HEK293T (cell line): ENCODE data around the gene ELOA.

Experiments
- CTCF ChIA-PET: fragments of 350-600 bp; formaldehyde crosslinking; extraction: SDS; loops from one replicate; lab custom pipeline; 2021; ENCODE audit warnings: antibody characterized with exemption, inconsistent platforms; lab: Yijun Ruan, JAX
- POLR2A ChIA-PET: fragments of 350-600 bp; formaldehyde crosslinking; extraction: SDS; loops from one replicate; lab custom pipeline; 2020; ENCODE audit warnings: antibody characterized with exemption, inconsistent platforms; lab: Yijun Ruan, JAX
- DNase-seq: peaks from one replicate; pipeline ENCODE4 v3.0.0; 2012; ENCODE audit warnings: mixed read lengths; ENCODE audit errors: extremely low spot score
- ARNT ChIP-seq: fragments of 450-650 bp; IDR thresholded peaks from 2 replicates; pipeline ENCODE4 v1.6.1; 2017; ENCODE audit warnings: mild to moderate bottlenecking
- BHLHE40 ChIP-seq: fragments of 450-650 bp; IDR thresholded peaks from 2 replicates; pipeline ENCODE4 v1.6.1; 2016; ENCODE audit warnings: mild to moderate bottlenecking, moderate library complexity, borderline replicate concordance
- CTBP1 ChIP-seq: fragments of 450-650 bp; IDR thresholded peaks from 2 replicates; pipeline ENCODE4 v1.6.1; 2016; ENCODE audit warnings: borderline replicate concordance
- ELF4 ChIP-seq: fragments of 450-650 bp; IDR thresholded peaks from 2 replicates; pipeline ENCODE4 v1.6.1; 2017; ENCODE audit warnings: antibody characterized with exemption
- FOXA1 ChIP-seq: fragments of 450-650 bp; IDR thresholded peaks from 2 replicates; pipeline ENCODE4 v1.6.1; 2016; ENCODE audit warnings: mild to moderate bottlenecking
- FOXK2 ChIP-seq: fragments of 450-650 bp; IDR thresholded peaks from 2 replicates; pipeline ENCODE4 v1.6.1; 2016; ENCODE audit warnings: mild to moderate bottlenecking
- FOXM1 ChIP-seq: fragments of 450-650 bp; IDR thresholded peaks from 2 replicates; pipeline ENCODE4 v1.6.1; 2017; ENCODE audit warnings: mild to moderate bottlenecking, borderline replicate concordance
- HDGF ChIP-seq: fragments of 450-650 bp; IDR thresholded peaks from 2 replicates; pipeline ENCODE4 v1.6.1; 2017; ENCODE audit warnings: antibody characterized with exemption, borderline replicate concordance
- L3MBTL2 ChIP-seq: fragments of 450-650 bp; conservative IDR thresholded peaks from 2 replicates; pipeline ENCODE4 v1.6.1; 2016; ENCODE audit warnings: mild to moderate bottlenecking
- LEF1 ChIP-seq: fragments of 450-650 bp; IDR thresholded peaks from 2 replicates; pipeline ENCODE4 v1.6.1; 2017; ENCODE audit warnings: mild to moderate bottlenecking, borderline replicate concordance
- NFRKB ChIP-seq: fragments of 450-650 bp; IDR thresholded peaks from 2 replicates; pipeline ENCODE4 v1.6.1; 2016; ENCODE audit warnings: mild to moderate bottlenecking, moderate library complexity
- PKNOX1 ChIP-seq: fragments of 450-650 bp; IDR thresholded peaks from 2 replicates; pipeline ENCODE4 v1.6.1; 2016
- SP1 ChIP-seq: fragments of 450-650 bp; IDR thresholded peaks from 2 replicates; pipeline ENCODE4 v1.6.1; 2017
- SUZ12 ChIP-seq: fragments of 450-650 bp; IDR thresholded peaks from 2 replicates; pipeline ENCODE4 v1.6.1; 2016; ENCODE audit warnings: mild to moderate bottlenecking
- TARDBP ChIP-seq: fragments of 450-650 bp; IDR thresholded peaks from 2 replicates; pipeline ENCODE4 v1.6.1; 2016
- ZNF384 ChIP-seq: fragments of 450-650 bp; IDR thresholded peaks from 2 replicates; pipeline ENCODE4 v1.6.1; 2016

The ELOA gene

DNA sequence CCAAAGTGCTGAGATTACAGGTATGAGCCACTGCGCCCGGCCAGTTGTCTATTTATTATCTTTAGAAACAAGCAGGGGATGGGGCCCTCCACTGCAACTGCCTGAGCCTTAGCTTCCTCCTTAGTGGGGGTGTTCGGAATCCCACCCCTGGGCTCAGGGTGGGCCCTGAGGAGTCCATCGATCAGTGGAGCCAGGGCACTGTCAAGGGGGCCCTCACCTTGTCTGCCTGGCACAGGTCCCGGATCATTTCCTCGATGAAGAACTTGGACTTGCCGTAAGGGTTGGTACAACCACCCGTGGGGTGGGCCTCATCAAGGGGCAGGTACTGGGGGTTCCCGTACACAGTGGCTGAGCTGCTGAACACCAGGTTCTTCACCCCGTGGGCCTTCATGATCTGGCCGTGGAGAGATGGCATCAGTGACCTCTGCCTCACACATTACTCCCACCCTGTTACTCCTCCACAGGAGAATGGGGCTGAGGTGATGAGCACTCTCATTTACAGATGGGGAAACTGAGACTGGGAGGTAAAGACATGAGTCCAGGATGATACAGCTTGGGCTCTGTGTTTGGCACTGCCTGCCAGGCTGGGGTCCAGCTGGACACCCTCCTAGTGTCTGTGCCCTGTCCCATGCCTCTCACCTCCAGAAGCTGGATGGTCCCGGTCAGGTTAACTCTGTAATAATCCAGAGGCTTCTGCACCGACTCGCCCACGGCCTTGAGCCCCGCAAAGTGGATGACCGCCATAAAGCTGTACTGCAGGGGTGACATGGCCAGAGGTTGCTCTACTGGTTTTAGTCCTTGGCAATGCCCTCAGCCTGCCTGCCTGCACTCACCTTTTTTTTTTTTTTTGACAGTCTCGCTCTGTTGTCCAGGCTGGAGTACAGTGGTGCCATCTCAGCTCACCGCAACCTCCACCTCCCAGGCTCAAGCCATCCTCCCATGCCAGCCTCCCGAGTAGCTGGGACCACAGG lies 54.5 kb downstream of the ELOA start:
- no peak for DNase-seq
- CTCF ChIA-PET, result interaction anchor here (0.6 to 1.1 kb wide), 3 partner anchors 13 to 65 kb away, joined by 3 to 5 read pairs (median 3); no protein-coding TSS in a partner anchor
- POLR2A ChIA-PET, result interaction anchor here (0.9 to 2.6 kb wide), 3 partner anchors 18 to 155 kb away, joined by 3 to 18 read pairs (median 6); partner anchors contain the start of gene PITHD1
- no peak for TF ChIP-seq TARDBP
- TF ChIP-seq LEF1, result no peak
- no peak for TF ChIP-seq ZNF384
- no peak for TF ChIP-seq FOXA1
- no peak for TF ChIP-seq L3MBTL2
- no peak for TF ChIP-seq FOXM1
- no peak for TF ChIP-seq SUZ12
- TF ChIP-seq CTBP1, result no peak
- TF ChIP-seq NFRKB, result no peak
- TF ChIP-seq BHLHE40, result no peak
- TF ChIP-seq ELF4, result no peak
- TF ChIP-seq HDGF, result no peak
- no peak for TF ChIP-seq SP1
- TF ChIP-seq PKNOX1, result no peak
- no peak for TF ChIP-seq ARNT

GRCh38 chr1:23798662-23799142 lies 55.4 kb downstream of the ELOA start:
- no peak for DNase-seq
- CTCF ChIA-PET, result interaction anchor here (1.0 to 1.1 kb wide), 2 partner anchors 12 to 66 kb away, joined by 3 to 5 read pairs; no protein-coding TSS in a partner anchor
- TF ChIP-seq TARDBP, result no peak
- TF ChIP-seq ZNF384, result no peak
- no peak for TF ChIP-seq FOXA1
- no peak for TF ChIP-seq HDGF
- no peak for TF ChIP-seq BHLHE40
- POLR2A ChIA-PET, result interaction anchor here (0.6 to 2.6 kb wide), 3 partner anchors 8 to 21 kb away, joined by 3 to 18 read pairs (median 6); partner anchors contain the start of gene PITHD1

GRCh38 chr1:23799255-23799569 lies 55.9 kb downstream of the ELOA start:
- no peak for DNase-seq
- POLR2A ChIA-PET, result interaction anchor here (0.6 to 2.6 kb wide), 3 partner anchors 9 to 21 kb away, joined by 3 to 18 read pairs (median 6); partner anchors contain the start of gene PITHD1
- CTCF ChIA-PET, result interaction anchor here (0.5 to 1.0 kb wide), 2 partner anchors 43 to 67 kb away, joined by 5 to 6 read pairs; no protein-coding TSS in a partner anchor
- no peak for TF ChIP-seq ARNT

DNA sequence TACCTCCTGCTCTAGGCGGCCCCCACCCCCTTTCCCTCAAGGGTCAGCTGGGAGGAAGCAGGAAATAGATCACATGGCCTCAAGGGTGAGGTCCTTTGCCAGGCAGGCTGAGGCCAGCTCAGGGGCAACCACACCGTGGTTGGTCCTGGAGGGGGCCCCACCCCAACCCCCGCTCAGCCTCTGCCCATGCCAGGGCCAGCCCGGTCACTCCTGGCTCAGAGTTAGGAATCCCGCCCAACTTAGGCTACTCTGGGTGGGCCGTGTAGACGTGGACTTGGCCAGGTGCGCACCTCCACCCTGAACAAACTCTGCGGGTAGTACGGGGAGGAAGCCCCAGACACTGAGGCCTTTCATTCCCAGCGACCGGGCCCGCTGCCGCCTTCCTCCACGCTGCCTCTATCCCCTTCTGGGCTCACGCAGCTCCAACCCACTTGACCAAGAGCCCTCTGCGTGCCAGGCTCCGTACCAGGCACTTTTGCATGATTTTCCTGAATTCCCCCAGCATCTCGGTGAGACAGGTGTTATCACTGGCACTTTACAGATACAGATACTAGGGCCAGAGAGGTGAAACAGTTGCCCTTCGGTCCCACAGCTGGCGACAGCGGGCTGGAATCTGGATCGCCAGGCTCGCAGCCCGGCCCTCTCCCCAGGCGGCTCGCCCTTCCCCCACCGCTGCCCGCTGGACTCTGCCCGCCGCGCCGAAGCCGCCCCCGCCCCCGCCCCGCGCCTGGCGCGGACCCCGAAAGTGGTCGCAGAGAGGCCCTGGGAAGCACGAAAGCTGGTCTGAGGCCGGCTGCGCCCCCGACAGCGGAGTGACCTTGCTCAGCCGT lies 56.5 kb downstream of the ELOA start:
- no peak for TF ChIP-seq ELF4
- TF ChIP-seq HDGF, result no peak
- TF ChIP-seq SUZ12, result no peak
- no peak for TF ChIP-seq FOXK2
- TF ChIP-seq NFRKB, result no peak
- no peak for TF ChIP-seq PKNOX1
- no peak for TF ChIP-seq FOXA1
- TF ChIP-seq TARDBP, result no peak
- TF ChIP-seq FOXM1, result no peak
- no peak for TF ChIP-seq ARNT
- no peak for TF ChIP-seq SP1
- TF ChIP-seq LEF1, result no peak
- no peak for TF ChIP-seq L3MBTL2
- TF ChIP-seq BHLHE40, result no peak
- TF ChIP-seq CTBP1, result no peak
- no peak for TF ChIP-seq ZNF384
- DNase-seq, result no peak
- ChIA-PET CTCF (interaction anchor here (0.5 kb wide), 1 partner anchor 43 kb away, joined by 6 read pairs; no protein-coding TSS in a partner anchor), POLR2A (interaction anchor here (0.6 to 3.4 kb wide), 4 partner anchors 9 to 25 kb away, joined by 3 to 18 read pairs (median 10); partner anchors contain the start of genes HMGCL and PITHD1)

- POLR2A ChIA-PET, result interaction anchor here (0.6 to 3.4 kb wide), 6 partner anchors 9 to 24 kb away, joined by 3 to 18 read pairs (median 5); partner anchors contain the start of genes HMGCL and PITHD1
- CTCF ChIA-PET, result interaction anchor here (1.5 kb wide), 1 partner anchor 10 kb away, joined by 6 read pairs; no protein-coding TSS in a partner anchor
- TF ChIP-seq LEF1 (no peak), TARDBP (peak; percentile 88)
- peak; percentile 90 for DNase-seq
Measured at GRCh38 chr1:23800400-23801337, 57.4 kb downstream of the ELOA start, which contains the start of gene GALE. TSS of gene GALE (minus strand) at chr1:23800754. CDS start at chr1:23799007, 1,747 bp downstream.
